HG02763 (cell line): ENCODE measurements around the gene MAP3K6.
"Not testable (repeated sequence)": the region's sequence is repeated elsewhere in the genome, so short reads cannot be mapped to it uniquely, and the experiment has no call there.

Experiments
- ATAC-seq: cut with Tn5 transposase; IDR thresholded peaks from one replicate; pipeline ENCODE4 v1.9.1; 2021; ENCODE audit warnings: mild to moderate bottlenecking, moderate library complexity; ENCODE audit not compliant: unreplicated experiment

Gene MAP3K6

GRCh38 chr1:27398405-27399149 lies 31.8 kb upstream of the MAP3K6 start:
- no peak for ATAC-seq

GRCh38 chr1:27397749-27398148 lies 31.0 kb upstream of the MAP3K6 start:
- no peak for ATAC-seq

GRCh38 chr1:27397110-27397509 lies 30.3 kb upstream of the MAP3K6 start:
- no peak for ATAC-seq

- ATAC-seq: no peak
Observed at GRCh38 chr1:27395441-27396195, 28.9 kb upstream of the MAP3K6 start.

- ATAC-seq: no peak
Observed at GRCh38 chr1:27394925-27395324, 28.2 kb upstream of the MAP3K6 start.

- ATAC-seq: no peak
Observed at GRCh38 chr1:27394282-27394658, 27.5 kb upstream of the MAP3K6 start.

GRCh38 chr1:27393641-27394281 lies 27.0 kb upstream of the MAP3K6 start:
- ATAC-seq: no peak

GRCh38 chr1:27392778-27393635 lies 26.2 kb upstream of the MAP3K6 start:
- ATAC-seq: no peak

GRCh38 chr1:27392096-27392777 lies 25.5 kb upstream of the MAP3K6 start, which contains the start of gene GPR3:
GPR3 (plus strand) TSS chr1:27392622; CDS start chr1:27393799, 1,177 bp downstream.
- ATAC-seq: peak; percentile 67

GRCh38 chr1:27391511-27392095 lies 24.8 kb upstream of the MAP3K6 start:
- ATAC-seq: no peak

GRCh38 chr1:27388337-27389005 lies 21.7 kb upstream of the MAP3K6 start:
- no peak for ATAC-seq

GRCh38 chr1:27384797-27385196 lies 18.0 kb upstream of the MAP3K6 start:
- ATAC-seq: not testable (repeated sequence)

GRCh38 chr1:27383661-27384060 lies 16.9 kb upstream of the MAP3K6 start:
- ATAC-seq: no peak

GRCh38 chr1:27383039-27383605 lies 16.4 kb upstream of the MAP3K6 start, which contains the start of gene CD164L2:
CD164L2 (minus strand) TSS chr1:27383333; CDS start chr1:27383239, 94 bp downstream.
- no peak for ATAC-seq

GRCh38 chr1:27381969-27382762 lies 15.4 kb upstream of the MAP3K6 start:
- no peak for ATAC-seq

GRCh38 chr1:27380766-27381733 lies 14.3 kb upstream of the MAP3K6 start:
- ATAC-seq: no peak

GRCh38 chr1:27380224-27380623 lies 13.5 kb upstream of the MAP3K6 start:
- no peak for ATAC-seq
